Measurements from ENCODE around the gene SLC35D2. TPM values are rescaled to one million over a fixed set of nuclear protein-coding genes. Genes with fewer than 3 reads are reported as not detected.
A peak's percentile ranks its signal among the peaks of the same experiment; 100 is the strongest.
"Not testable (repeated sequence)": the region's sequence is repeated elsewhere in the genome, so short reads cannot be mapped to it uniquely, and the experiment has no call there.

Gene SLC35D2
- total RNA-seq, 1 donor from 2014 or later: 26.0 TPM

GRCh38 chr9:96360976-96361375 is 22.5 kb downstream of the SLC35D2 start:
- no peak for DNase-seq (ENCODE audit: low spot score)

GRCh38 chr9:96360523-96360922 is 23.0 kb downstream of the SLC35D2 start:
- not testable (repeated sequence) for DNase-seq (ENCODE audit: low spot score)

GRCh38 chr9:96350866-96351265 is 32.6 kb downstream of the SLC35D2 start:
- DNase-seq (ENCODE audit: low spot score): no peak

GRCh38 chr9:96348261-96348660 is 35.2 kb downstream of the SLC35D2 start:
- no peak for DNase-seq (ENCODE audit: low spot score)

- no peak for DNase-seq (ENCODE audit: low spot score)
Observed at GRCh38 chr9:96345551-96345950, 38.0 kb downstream of the SLC35D2 start.

- peak; percentile 58 for DNase-seq (ENCODE audit: low spot score)
Observed at GRCh38 chr9:96344458-96345180, 38.9 kb downstream of the SLC35D2 start.

- no peak for DNase-seq (ENCODE audit: low spot score)
Observed at GRCh38 chr9:96343515-96344360, 39.8 kb downstream of the SLC35D2 start.

- DNase-seq (ENCODE audit: low spot score): no peak
Observed at GRCh38 chr9:96342571-96343245, 40.8 kb downstream of the SLC35D2 start.

- no peak for DNase-seq (ENCODE audit: low spot score)
Observed at GRCh38 chr9:96340707-96341106, 42.8 kb downstream of the SLC35D2 start.

- DNase-seq (ENCODE audit: low spot score): no peak
Observed at GRCh38 chr9:96338299-96338698, 45.2 kb downstream of the SLC35D2 start.

- no peak for DNase-seq (ENCODE audit: low spot score)
Observed at GRCh38 chr9:96333958-96334357, 49.6 kb downstream of the SLC35D2 start.

GRCh38 chr9:96331236-96331947 is 52.1 kb downstream of the SLC35D2 start:
- DNase-seq (ENCODE audit: low spot score): no peak

GRCh38 chr9:96327694-96328352 is 55.7 kb downstream of the SLC35D2 start:
- no peak for DNase-seq (ENCODE audit: low spot score)

- no peak for DNase-seq (ENCODE audit: low spot score)
Observed at GRCh38 chr9:96323169-96323568, 60.3 kb downstream of the SLC35D2 start.

- not testable (repeated sequence) for DNase-seq (ENCODE audit: low spot score)
Observed at GRCh38 chr9:96322736-96323135, 60.8 kb downstream of the SLC35D2 start.

- not testable (repeated sequence) for DNase-seq (ENCODE audit: low spot score)
Observed at GRCh38 chr9:96322210-96322609, 61.3 kb downstream of the SLC35D2 start.

GRCh38 chr9:96321515-96321914 is 62.0 kb downstream of the SLC35D2 start:
- DNase-seq (ENCODE audit: low spot score): no peak

- no peak for DNase-seq (ENCODE audit: low spot score)
Observed at GRCh38 chr9:96320749-96321280, 62.7 kb downstream of the SLC35D2 start.

- DNase-seq (ENCODE audit: low spot score): no peak
Observed at GRCh38 chr9:96318921-96319565, 64.5 kb downstream of the SLC35D2 start.

GRCh38 chr9:96317335-96317980 is 66.1 kb downstream of the SLC35D2 start:
- DNase-seq (ENCODE audit: low spot score): peak; percentile 59

Measured in ureter (tissue), 1 donor.